ENCODE results near the gene PTPRN2. TPM values are rescaled to one million over a fixed set of nuclear protein-coding genes. Genes with fewer than 3 reads are reported as not detected.

Gene PTPRN2
- total and polyA plus RNA-seq, 2 donors (not counting 3 experiments of a cell fraction or from before 2014, with no cell fraction given) = 0.62 to 0.88 TPM

GRCh38 chr7:158616050-158616449 is 28.4 kb upstream of the PTPRN2 start:
- H3K4me1 ChIP-seq (ENCODE audit: control insufficient read depth, extremely low read depth, insufficient read depth, low read length) = no peaks in the 10 kb centered on the region
- no peaks in the 10 kb centered on the region for H3K9me1 ChIP-seq (replicated peaks; ENCODE audit: control insufficient read depth, extremely low read depth, insufficient read depth, low read length)
- no peak overlapping the region for H3K9ac ChIP-seq (replicated peaks; ENCODE audit: extremely low read depth, insufficient read depth, low read length)
- H3K27ac ChIP-seq (ENCODE audit: insufficient read depth, low read depth, low read length) = no peak overlapping the region
- no peaks in the 10 kb centered on the region for H3K36me3 ChIP-seq (ENCODE audit: control insufficient read depth in 2 of 2, extremely low read depth in 1 of 2, insufficient read depth in 2 of 2, low read length in 2 of 2)
- no peak overlapping the region for H3K4me2 ChIP-seq (ENCODE audit: insufficient read depth, low read length)
- TF ChIP-seq MYC (IDR thresholded peaks at IDR 0.05; ENCODE audit: low read depth, low read length) (no peak), EZH2 (IDR thresholded peaks at IDR 0.05; ENCODE audit: borderline replicate concordance, low read depth, low read length, severe bottlenecking) (no peak), CTCF (IDR thresholded peaks at IDR 0.05; ENCODE audit: extremely low read depth in 1 of 2, insufficient read depth in 1 of 2, low read depth in 1 of 2, low read length in 2 of 2) (no peak), FOS (IDR thresholded peaks at IDR 0.05; ENCODE audit: borderline replicate concordance, insufficient read depth, low read length) (no peak), POLR2A (IDR thresholded peaks at IDR 0.05; ENCODE audit: low read depth, low read length) (no peak), POLR2AphosphoS5 (IDR thresholded peaks at IDR 0.05; ENCODE audit: insufficient read depth, low read depth, low read length) (no peak), MAX (IDR thresholded peaks at IDR 0.05; ENCODE audit: insufficient read depth, insufficient read length) (no peak), JUN (IDR thresholded peaks at IDR 0.05; ENCODE audit: borderline replicate concordance, insufficient read depth, insufficient read length, low read depth) (no peak), GATA2 (IDR thresholded peaks at IDR 0.05; ENCODE audit: insufficient read depth, insufficient read length, low read depth, low read length) (no peak)
- DNase-seq (ENCODE audit: low read depth, low spot score) (no peak), FAIRE-seq (no peak)
- no peaks in the 10 kb centered on the region for H3K9me3 ChIP-seq (replicated peaks; ENCODE audit: control insufficient read depth, insufficient read depth, low read length)
- CTCF ChIA-PET = no interaction called here
- intact Hi-C loops (cut with micrococcal nuclease) = no loop called here
- dilution Hi-C loops (cut with MboI; ENCODE audit: extremely low pct_ligation_motif_present, low sequenced_read_pairs) = no loop called here
- H3K4me3 ChIP-seq (replicated peaks in 1 of 3; ENCODE audit: insufficient read depth in 1 of 3, low read depth in 1 of 3, low read length in 3 of 3) = no peak overlapping the region
- no peak overlapping the region for H2AFZ ChIP-seq (ENCODE audit: low read depth, low read length)
- H3K27me3 ChIP-seq (ENCODE audit: control insufficient read depth in 2 of 2, insufficient read depth in 2 of 2, low read length in 2 of 2) = no peaks in the 10 kb centered on the region
- H3K79me2 ChIP-seq (ENCODE audit: control insufficient read depth, insufficient read depth, low read length) = no peaks in the 10 kb centered on the region
- no TSS peak for BruUV-seq (replicated peaks)
- POLR2A ChIA-PET = no interaction called here
- no peaks in the 10 kb centered on the region for H4K20me1 ChIP-seq (replicated peaks; ENCODE audit: control insufficient read depth, extremely low read depth, insufficient read depth, low read length)

Data from endothelial cell of umbilical vein (primary cell).